Ishikawa (cell line): ENCODE data around the gene HSD17B10.

ENCODE experiments used
- CEBPB ChIP-seq: IDR thresholded peaks from 2 replicates; pipeline ENCODE4 v1.6.1; 2012
- CREB1 ChIP-seq: IDR thresholded peaks from 2 replicates; pipeline ENCODE4 v1.6.1; 2012; ENCODE audit warnings: low read depth
- EGR1 ChIP-seq: IDR thresholded peaks from 2 replicates; pipeline ENCODE4 v1.6.1; 2012
- EP300 ChIP-seq: IDR thresholded peaks from 2 replicates; pipeline ENCODE4 v1.6.1; 2012; ENCODE audit warnings: borderline replicate concordance
- FOXM1 ChIP-seq: IDR thresholded peaks from 2 replicates; pipeline ENCODE4 v1.6.1; 2012; ENCODE audit warnings: low read depth, borderline replicate concordance
- NFIC ChIP-seq: IDR thresholded peaks from 2 replicates; pipeline ENCODE4 v1.6.1; 2012
- RAD21 ChIP-seq: IDR thresholded peaks from 2 replicates; pipeline ENCODE4 v1.6.1; 2012; ENCODE audit warnings: low read depth
- TAF1 ChIP-seq: IDR thresholded peaks from 2 replicates; pipeline ENCODE4 v1.6.1; 2012; ENCODE audit warnings: low read depth, mild to moderate bottlenecking
- TCF12 ChIP-seq: IDR thresholded peaks from 2 replicates; pipeline ENCODE4 v1.6.1; 2012; ENCODE audit warnings: low read depth
- TEAD4 ChIP-seq: IDR thresholded peaks from 2 replicates; pipeline ENCODE4 v1.6.1; 2012
- YY1 ChIP-seq: IDR thresholded peaks from 2 replicates; pipeline ENCODE4 v1.6.1; 2012; ENCODE audit warnings: low read depth
- ZBTB7A ChIP-seq: IDR thresholded peaks from 2 replicates; pipeline ENCODE4 v1.6.1; 2012; ENCODE audit warnings: low read depth
- TF ChIP-seq, protein P1 (sequence below): IDR thresholded peaks from 2 replicates; pipeline ENCODE4 v1.6.1; 2012; ENCODE audit warnings: low read depth, mild to moderate bottlenecking
- TF ChIP-seq, protein P2 (sequence below): IDR thresholded peaks from 2 replicates; pipeline ENCODE4 v1.6.1; 2012
- TF ChIP-seq, protein P3 (sequence below): IDR thresholded peaks from 2 replicates; pipeline ENCODE4 v1.6.1; 2012

HSD17B10 gene

GRCh38 chrX:53433651-53434639 is at the start of gene HSD17B10:
TSS of gene HSD17B10 (minus strand) at chrX:53434370. CDS start at chrX:53434345, 25 bp downstream.
- TF ChIP-seq TAF1 = peak; percentile 81
- no peak for TF ChIP-seq RAD21
- peak; percentile 89 for TF ChIP-seq YY1
- TF ChIP-seq EGR1 = no peak
- TF ChIP-seq ZBTB7A = no peak
- TF ChIP-seq EP300 = no peak
- TF ChIP-seq, protein P1, sequence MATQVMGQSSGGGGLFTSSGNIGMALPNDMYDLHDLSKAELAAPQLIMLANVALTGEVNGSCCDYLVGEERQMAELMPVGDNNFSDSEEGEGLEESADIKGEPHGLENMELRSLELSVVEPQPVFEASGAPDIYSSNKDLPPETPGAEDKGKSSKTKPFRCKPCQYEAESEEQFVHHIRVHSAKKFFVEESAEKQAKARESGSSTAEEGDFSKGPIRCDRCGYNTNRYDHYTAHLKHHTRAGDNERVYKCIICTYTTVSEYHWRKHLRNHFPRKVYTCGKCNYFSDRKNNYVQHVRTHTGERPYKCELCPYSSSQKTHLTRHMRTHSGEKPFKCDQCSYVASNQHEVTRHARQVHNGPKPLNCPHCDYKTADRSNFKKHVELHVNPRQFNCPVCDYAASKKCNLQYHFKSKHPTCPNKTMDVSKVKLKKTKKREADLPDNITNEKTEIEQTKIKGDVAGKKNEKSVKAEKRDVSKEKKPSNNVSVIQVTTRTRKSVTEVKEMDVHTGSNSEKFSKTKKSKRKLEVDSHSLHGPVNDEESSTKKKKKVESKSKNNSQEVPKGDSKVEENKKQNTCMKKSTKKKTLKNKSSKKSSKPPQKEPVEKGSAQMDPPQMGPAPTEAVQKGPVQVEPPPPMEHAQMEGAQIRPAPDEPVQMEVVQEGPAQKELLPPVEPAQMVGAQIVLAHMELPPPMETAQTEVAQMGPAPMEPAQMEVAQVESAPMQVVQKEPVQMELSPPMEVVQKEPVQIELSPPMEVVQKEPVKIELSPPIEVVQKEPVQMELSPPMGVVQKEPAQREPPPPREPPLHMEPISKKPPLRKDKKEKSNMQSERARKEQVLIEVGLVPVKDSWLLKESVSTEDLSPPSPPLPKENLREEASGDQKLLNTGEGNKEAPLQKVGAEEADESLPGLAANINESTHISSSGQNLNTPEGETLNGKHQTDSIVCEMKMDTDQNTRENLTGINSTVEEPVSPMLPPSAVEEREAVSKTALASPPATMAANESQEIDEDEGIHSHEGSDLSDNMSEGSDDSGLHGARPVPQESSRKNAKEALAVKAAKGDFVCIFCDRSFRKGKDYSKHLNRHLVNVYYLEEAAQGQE = no peak
- TF ChIP-seq TCF12 = no peak

- TF ChIP-seq YY1 (no peak), TAF1 (no peak), EGR1 (no peak), RAD21 (no peak), NFIC (no peak), TCF12 (no peak), TEAD4 (no peak), CREB1 (no peak), CEBPB (no peak), FOXM1 (no peak), EP300 (no peak), ZBTB7A (no peak)
- TF ChIP-seq, protein P1 = no peak
- TF ChIP-seq, protein P2, sequence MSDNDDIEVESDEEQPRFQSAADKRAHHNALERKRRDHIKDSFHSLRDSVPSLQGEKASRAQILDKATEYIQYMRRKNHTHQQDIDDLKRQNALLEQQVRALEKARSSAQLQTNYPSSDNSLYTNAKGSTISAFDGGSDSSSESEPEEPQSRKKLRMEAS = no peak
- TF ChIP-seq, protein P3, sequence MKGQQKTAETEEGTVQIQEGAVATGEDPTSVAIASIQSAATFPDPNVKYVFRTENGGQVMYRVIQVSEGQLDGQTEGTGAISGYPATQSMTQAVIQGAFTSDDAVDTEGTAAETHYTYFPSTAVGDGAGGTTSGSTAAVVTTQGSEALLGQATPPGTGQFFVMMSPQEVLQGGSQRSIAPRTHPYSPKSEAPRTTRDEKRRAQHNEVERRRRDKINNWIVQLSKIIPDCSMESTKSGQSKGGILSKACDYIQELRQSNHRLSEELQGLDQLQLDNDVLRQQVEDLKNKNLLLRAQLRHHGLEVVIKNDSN = no peak
These were observed 49.2 kb upstream of the HSD17B10 start for GRCh38 chrX:53483416-53483815.

DNA sequence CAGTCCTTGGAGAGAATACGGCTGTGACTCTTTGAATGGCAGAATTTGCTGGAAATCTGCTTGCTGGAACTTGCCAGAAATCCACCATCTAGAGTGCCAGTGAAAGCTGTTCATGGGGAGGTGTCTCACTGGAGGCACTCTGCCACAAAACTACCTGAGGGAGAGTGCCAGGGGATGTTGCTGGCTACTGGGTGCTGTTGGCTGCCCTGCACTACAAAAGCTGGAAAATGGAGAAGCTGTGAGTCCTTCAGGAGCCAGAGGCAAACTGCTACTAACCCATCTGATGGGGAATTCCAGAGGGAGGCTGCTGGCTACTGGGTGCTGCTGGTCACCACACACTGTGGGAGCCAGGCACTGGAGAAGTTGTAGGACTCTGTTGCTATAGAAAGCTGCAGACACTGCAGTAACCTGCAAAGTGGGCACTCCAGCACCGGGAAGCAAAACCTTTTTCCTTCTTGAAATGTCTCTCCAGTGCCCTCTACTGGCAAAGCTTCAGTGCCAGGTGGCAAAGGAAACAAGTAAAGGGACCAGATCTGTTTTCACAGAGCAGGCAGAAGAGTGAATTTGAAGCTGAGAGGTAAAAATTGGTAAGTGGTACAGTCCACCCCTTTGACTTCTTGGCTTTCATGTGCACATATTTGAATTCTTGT is 47.8 kb upstream of the HSD17B10 start:
- TF ChIP-seq, protein P2 = no peak
- peak; percentile 58; the same call in 1 of the 2 replicates for TF ChIP-seq RAD21

DNA sequence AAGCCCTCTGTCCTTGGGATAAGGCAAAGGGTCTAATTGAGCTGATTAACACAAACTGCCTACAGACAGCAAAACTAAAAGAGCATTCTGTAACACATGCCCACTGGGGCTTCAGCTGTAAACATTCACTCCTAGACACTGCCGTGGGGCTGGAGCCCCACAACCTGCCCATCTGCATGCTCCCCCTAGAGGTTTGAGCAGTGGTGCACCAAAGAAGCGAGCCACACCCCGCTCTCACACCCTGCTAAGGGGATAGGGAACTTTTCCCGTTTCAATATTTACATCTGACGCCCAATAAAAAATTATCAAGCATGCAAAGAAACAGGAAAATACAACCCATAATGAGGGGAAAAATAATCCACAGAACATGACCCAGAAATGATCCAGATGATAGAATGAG is 46.9 kb upstream of the HSD17B10 start:
- TF ChIP-seq CEBPB (no peak), RAD21 (no peak), CREB1 (no peak), YY1 (no peak), EGR1 (no peak), FOXM1 (no peak), TCF12 (no peak), NFIC (no peak), ZBTB7A (no peak), TAF1 (no peak), EP300 (no peak)
- TF ChIP-seq, protein P3 = no peak
- TF ChIP-seq, protein P2 = no peak

DNA sequence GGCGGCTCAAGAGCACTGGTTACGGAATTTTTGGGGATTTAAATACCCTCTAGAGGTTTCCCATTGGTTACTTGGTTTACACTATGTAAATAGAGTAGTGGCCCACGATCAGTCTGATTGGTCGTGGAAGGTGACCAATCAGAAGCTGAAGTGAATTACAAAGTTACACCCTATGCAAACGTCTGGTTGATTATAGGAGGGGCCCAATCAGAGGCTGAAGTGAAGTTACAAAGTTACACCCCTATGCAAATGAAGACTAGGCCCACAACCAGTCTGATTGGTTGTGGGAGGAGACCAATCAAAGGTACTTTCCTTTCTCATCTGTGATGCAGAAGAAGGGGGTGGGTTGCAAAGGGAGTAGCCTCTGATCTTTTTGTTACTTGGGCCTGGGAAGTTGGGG is 45.1 kb upstream of the HSD17B10 start:
- no peak for TF ChIP-seq CREB1
- TF ChIP-seq, protein P1 = no peak
- TF ChIP-seq EP300 = no peak
- TF ChIP-seq TEAD4 = no peak
- TF ChIP-seq FOXM1 = no peak
- TF ChIP-seq TCF12 = no peak
- no peak for TF ChIP-seq EGR1
- TF ChIP-seq ZBTB7A = no peak
- no peak for TF ChIP-seq NFIC
- TF ChIP-seq RAD21 = no peak
- TF ChIP-seq YY1 = no peak
- TF ChIP-seq TAF1 = no peak
- TF ChIP-seq, protein P3 = no peak
- TF ChIP-seq, protein P2 = no peak
- TF ChIP-seq CEBPB = no peak
